Measurements from ENCODE around the gene WDR93. TPM values are rescaled to one million over a fixed set of nuclear protein-coding genes. Genes with fewer than 3 reads are reported as not detected.

WDR93 gene
- total RNA-seq, 4 donors from 2014 or later: 0.31 TPM; not detected in 3

DNA sequence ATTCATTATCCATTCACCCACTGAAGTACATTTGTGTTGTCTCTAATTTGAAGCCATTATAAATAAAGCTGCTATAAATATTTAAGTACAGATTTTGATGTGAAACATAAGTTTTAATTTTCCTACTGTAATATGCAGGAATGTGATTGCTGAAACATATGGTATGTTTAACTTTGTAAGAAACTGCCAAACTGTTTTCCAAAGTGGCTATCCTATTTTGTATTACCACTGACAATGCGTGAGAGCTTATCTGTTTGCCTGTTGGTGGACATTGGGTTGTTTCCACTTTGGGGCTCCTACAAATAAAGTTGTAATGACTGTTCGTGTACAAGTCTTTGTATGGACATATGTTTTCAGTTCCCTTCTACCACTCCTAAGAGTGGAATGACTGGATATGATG is 2.5 kb downstream of the WDR93 start:
- DNase-seq (ENCODE audit: low spot score in 2 of 2): no peak
- WGBS: 68% methylated on average over 2 of the region's 2 CpGs
- TF ChIP-seq POLR2AphosphoS5 (IDR thresholded peaks at IDR 0.05) (no peak), POLR2A (IDR thresholded peaks at IDR 0.05) (no peak), EP300 (IDR thresholded peaks at IDR 0.05) (no peak)
- TF ChIP-seq, protein P1, sequence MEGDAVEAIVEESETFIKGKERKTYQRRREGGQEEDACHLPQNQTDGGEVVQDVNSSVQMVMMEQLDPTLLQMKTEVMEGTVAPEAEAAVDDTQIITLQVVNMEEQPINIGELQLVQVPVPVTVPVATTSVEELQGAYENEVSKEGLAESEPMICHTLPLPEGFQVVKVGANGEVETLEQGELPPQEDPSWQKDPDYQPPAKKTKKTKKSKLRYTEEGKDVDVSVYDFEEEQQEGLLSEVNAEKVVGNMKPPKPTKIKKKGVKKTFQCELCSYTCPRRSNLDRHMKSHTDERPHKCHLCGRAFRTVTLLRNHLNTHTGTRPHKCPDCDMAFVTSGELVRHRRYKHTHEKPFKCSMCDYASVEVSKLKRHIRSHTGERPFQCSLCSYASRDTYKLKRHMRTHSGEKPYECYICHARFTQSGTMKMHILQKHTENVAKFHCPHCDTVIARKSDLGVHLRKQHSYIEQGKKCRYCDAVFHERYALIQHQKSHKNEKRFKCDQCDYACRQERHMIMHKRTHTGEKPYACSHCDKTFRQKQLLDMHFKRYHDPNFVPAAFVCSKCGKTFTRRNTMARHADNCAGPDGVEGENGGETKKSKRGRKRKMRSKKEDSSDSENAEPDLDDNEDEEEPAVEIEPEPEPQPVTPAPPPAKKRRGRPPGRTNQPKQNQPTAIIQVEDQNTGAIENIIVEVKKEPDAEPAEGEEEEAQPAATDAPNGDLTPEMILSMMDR (IDR thresholded peaks at IDR 0.05): no peak
- Histone ChIP-seq H3K27ac (no peak overlapping the region), H3K4me1 (peaks cover 18% of the 10 kb centered on the region), H3K27me3 (no peaks in the 10 kb centered on the region), H3K36me3 (no peaks in the 10 kb centered on the region), H3K9me3 (no peaks in the 10 kb centered on the region), H3K4me3 (no peak overlapping the region)

- H3K4me1 ChIP-seq: peaks cover 18% of the 10 kb centered on the region
- 73% methylated on average over 1 of the region's 1 CpG for WGBS
- H3K27me3 ChIP-seq: no peaks in the 10 kb centered on the region
- no peak overlapping the region for H3K27ac ChIP-seq
- no peak for TF ChIP-seq POLR2AphosphoS5 (IDR thresholded peaks at IDR 0.05)
- TF ChIP-seq, protein P1 (IDR thresholded peaks at IDR 0.05): no peak
- no peak for TF ChIP-seq EP300 (IDR thresholded peaks at IDR 0.05)
- no peaks in the 10 kb centered on the region for H3K36me3 ChIP-seq
- no peaks in the 10 kb centered on the region for H3K9me3 ChIP-seq
- no peak for DNase-seq (ENCODE audit: low spot score in 2 of 2)
- no peak overlapping the region for H3K4me3 ChIP-seq
These were observed 3.1 kb downstream of the WDR93 start for GRCh38 chr15:89693696-89694095.

DNA sequence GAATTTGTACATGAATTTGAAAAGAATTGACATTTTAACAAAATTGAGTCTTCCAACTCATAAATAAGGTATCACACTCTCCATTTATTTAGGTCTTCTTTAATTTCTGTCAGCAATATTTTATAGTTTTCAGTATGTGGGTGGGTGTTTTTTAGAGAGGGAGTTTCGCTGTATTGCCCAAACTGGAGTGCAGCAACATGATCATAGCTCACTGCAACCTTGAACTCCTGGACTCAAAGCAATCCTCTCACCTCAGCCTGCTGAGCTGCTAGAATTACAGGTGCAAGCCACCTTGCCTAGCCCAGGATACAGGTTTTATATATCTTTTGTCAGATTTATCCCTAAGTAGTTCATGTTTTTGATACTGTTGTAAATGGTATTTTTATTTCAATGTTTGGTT is 4.6 kb downstream of the WDR93 start:
- no peaks in the 10 kb centered on the region for H3K9me3 ChIP-seq
- no peaks in the 10 kb centered on the region for H3K36me3 ChIP-seq
- no peak for DNase-seq (ENCODE audit: low spot score in 2 of 2)
- TF ChIP-seq EP300 (IDR thresholded peaks at IDR 0.05): no peak
- TF ChIP-seq, protein P1 (IDR thresholded peaks at IDR 0.05): no peak
- TF ChIP-seq POLR2A (IDR thresholded peaks at IDR 0.05): no peak
- TF ChIP-seq POLR2AphosphoS5 (IDR thresholded peaks at IDR 0.05): no peak
- no peak overlapping the region for H3K27ac ChIP-seq
- peaks cover 6% of the 10 kb centered on the region for H3K4me1 ChIP-seq
- H3K27me3 ChIP-seq: no peaks in the 10 kb centered on the region
- WGBS: 82% methylated on average over 1 of the region's 1 CpG
- H3K4me3 ChIP-seq: no peak overlapping the region

DNA sequence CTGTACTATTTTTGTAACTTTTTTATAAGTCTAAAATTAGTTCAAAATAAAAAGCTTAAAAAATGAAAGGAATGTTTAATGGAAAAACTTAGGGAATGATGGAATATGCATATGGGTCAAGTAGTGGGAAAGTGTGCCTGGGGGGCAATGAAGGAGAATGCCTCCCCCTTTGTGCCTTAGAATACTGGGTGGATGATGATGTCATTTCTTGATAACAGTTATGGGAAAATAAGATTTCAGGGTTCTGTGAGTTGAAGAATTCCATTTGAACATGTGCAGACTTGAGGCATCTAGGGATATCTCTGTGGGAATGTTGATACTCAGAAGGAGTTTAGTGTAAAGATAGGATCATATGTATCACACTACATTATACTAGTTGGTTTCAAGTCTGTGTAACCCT is 13.8 kb downstream of the WDR93 start:
- no peak for DNase-seq (ENCODE audit: low spot score in 2 of 2)
- H3K4me1 ChIP-seq: no peaks in the 10 kb centered on the region
- H3K4me3 ChIP-seq: no peak overlapping the region
- no peaks in the 10 kb centered on the region for H3K36me3 ChIP-seq
- no peaks in the 10 kb centered on the region for H3K9me3 ChIP-seq
- no peak overlapping the region for H3K27ac ChIP-seq
- TF ChIP-seq, protein P1 (IDR thresholded peaks at IDR 0.05): no peak
- no peak for TF ChIP-seq EP300 (IDR thresholded peaks at IDR 0.05)
- H3K27me3 ChIP-seq: peaks cover 5% of the 10 kb centered on the region

GRCh38 chr15:89707577-89707976 is 17.0 kb downstream of the WDR93 start:
- Histone ChIP-seq H3K36me3 (no peaks in the 10 kb centered on the region), H3K4me1 (no peaks in the 10 kb centered on the region), H3K9me3 (no peaks in the 10 kb centered on the region), H3K4me3 (no peak overlapping the region), H3K27ac (no peak overlapping the region), H3K27me3 (no peaks in the 10 kb centered on the region)
- DNase-seq (ENCODE audit: low spot score in 2 of 2): no peak
- TF ChIP-seq POLR2AphosphoS5 (IDR thresholded peaks at IDR 0.05) (no peak), EP300 (IDR thresholded peaks at IDR 0.05) (no peak), POLR2A (IDR thresholded peaks at IDR 0.05) (no peak)
- TF ChIP-seq, protein P1 (IDR thresholded peaks at IDR 0.05): no peak
- WGBS: 76% methylated on average over 1 of the region's 1 CpG

Measured in suprapubic skin (tissue), 4 donors.